HG03442 (cell line): Measurements from ENCODE around the gene AXIN1.
"Not testable (repeated sequence)": the region's sequence is repeated elsewhere in the genome, so short reads cannot be mapped to it uniquely, and the experiment has no call there.

Source experiments
- ATAC-seq: cut with Tn5 transposase; IDR thresholded peaks from one replicate; pipeline ENCODE4 v1.9.1; 2021; ENCODE audit warnings: mild to moderate bottlenecking, moderate library complexity; ENCODE audit not compliant: unreplicated experiment

The AXIN1 gene

GRCh38 chr16:268141-269053 is 84.1 kb downstream of the AXIN1 start:
- no peak for ATAC-seq

GRCh38 chr16:267562-267961 is 85.0 kb downstream of the AXIN1 start:
- not testable (repeated sequence) for ATAC-seq

- ATAC-seq: no peak
These were observed 86.0 kb downstream of the AXIN1 start for GRCh38 chr16:266258-267164.

GRCh38 chr16:265711-266110 is 86.8 kb downstream of the AXIN1 start:
- ATAC-seq: no peak

- ATAC-seq: no peak
These were observed 87.5 kb downstream of the AXIN1 start for GRCh38 chr16:265002-265529.

- no peak for ATAC-seq
These were observed 88.0 kb downstream of the AXIN1 start for GRCh38 chr16:264440-264951.

- ATAC-seq: no peak
These were observed 88.6 kb downstream of the AXIN1 start for GRCh38 chr16:263944-264343.

- ATAC-seq: no peak
These were observed 89.2 kb downstream of the AXIN1 start for GRCh38 chr16:263182-263774.

GRCh38 chr16:262121-262745 is 90.3 kb downstream of the AXIN1 start:
- ATAC-seq: no peak

GRCh38 chr16:261031-261691 is 91.4 kb downstream of the AXIN1 start:
- ATAC-seq: no peak

GRCh38 chr16:260326-260725 is 92.2 kb downstream of the AXIN1 start:
- ATAC-seq: no peak

GRCh38 chr16:259814-260253 is 92.7 kb downstream of the AXIN1 start:
- no peak for ATAC-seq

GRCh38 chr16:259226-259625 is 93.3 kb downstream of the AXIN1 start:
- ATAC-seq: no peak

- ATAC-seq: not testable (repeated sequence)
These were observed 94.4 kb downstream of the AXIN1 start for GRCh38 chr16:258091-258490.

GRCh38 chr16:255183-255582 is 97.3 kb downstream of the AXIN1 start:
- no peak for ATAC-seq

GRCh38 chr16:254461-254860 is 98.1 kb downstream of the AXIN1 start:
- ATAC-seq: no peak

- no peak for ATAC-seq
These were observed 98.7 kb downstream of the AXIN1 start for GRCh38 chr16:253833-254232.

GRCh38 chr16:252366-253337 is 99.9 kb downstream of the AXIN1 start:
- no peak for ATAC-seq

GRCh38 chr16:249431-249830 is 103.1 kb downstream of the AXIN1 start:
- no peak for ATAC-seq
